K562 (cell line): ENCODE results near the gene HTR2B. TPM values are rescaled to one million over a fixed set of nuclear protein-coding genes. Genes with fewer than 3 reads are reported as not detected.

Source experiments
- ATAC-seq: fragments of 200-7000 bp; cut with Tn5 transposase; 3 replicates; pipeline ENCODE4 v1.9.1; 2020; ENCODE audit warnings: moderate library complexity
- BruUV-seq: library from RNA; stranded (reverse); fragments of 400-500 nt; replicated peaks from 2 replicates; lab custom pipeline; 2021; lab: Mats Ljungman, UMichigan
- CTCF ChIA-PET: fragments of 300-600 bp; formaldehyde crosslinking; extraction: SDS; loops from one replicate; lab custom pipeline; 2021; ENCODE audit warnings: low intra/inter-chr PET ratio; lab: Yijun Ruan, JAX
- POLR2A ChIA-PET: fragments of 300-600, 350-650 bp; sonication (Branson Sonifier 250); formaldehyde crosslinking; extraction: SDS; loops from one replicate; lab custom pipeline; 2021; ENCODE audit warnings: antibody characterized with exemption, inconsistent platforms; lab: Yijun Ruan, JAX
- DNase-seq, 4 experiments: peaks; one replicate each; pipeline versions ENCODE4 v3.0.0 to v3.0.0-alpha.2; 2011 to 2018; ENCODE audit warnings: low spot score in 3 of 4, mixed read lengths in 3 of 4; ENCODE audit errors: extremely low read depth in 1 of 4
- FAIRE-seq: peaks from 2 replicates; lab custom pipeline; 2011; peaks lifted over from hg19 to GRCh38; lab: Jason Lieb, UNC
- H2AFZ ChIP-seq: 2 replicates; pipeline ENCODE4 v1.6.0; 2011; ENCODE audit warnings: low read depth, low read length, control low read depth, inconsistent platforms
- H3K27ac ChIP-seq: fragments of 200-600 bp; 3 replicates; pipeline ENCODE4 v1.8.0; 2011; ENCODE audit warnings: low read depth, mild to moderate bottlenecking, control low read depth, inconsistent platforms, low read length, moderate library complexity, mixed read lengths; ENCODE audit errors: extremely low read depth
- H3K27me3 ChIP-seq, 2 experiments: fragments of 300-600 bp in 1 of 2; 2 replicates in 1 of 2; 3 replicates in 1 of 2; pipeline versions ENCODE4 v1.6.0 to v1.8.0; 2011; ENCODE audit warnings: inconsistent platforms in 2 of 2, low read length in 2 of 2, mild to moderate bottlenecking in 1 of 2, mixed read lengths in 1 of 2, moderate library complexity in 1 of 2; ENCODE audit not compliant: control insufficient read depth in 2 of 2, insufficient read depth in 2 of 2
- H3K36me3 ChIP-seq: fragments of 300-600 bp; 3 replicates; pipeline ENCODE4 v1.8.0; 2011; ENCODE audit warnings: mild to moderate bottlenecking, low read length, inconsistent platforms; ENCODE audit not compliant: control insufficient read depth, insufficient read depth
- H3K4me1 ChIP-seq, 2 experiments: fragments of 200-600 bp in 1 of 2; replicated peaks in 1 of 2; 2 replicates in 1 of 2; 3 replicates in 1 of 2; pipeline versions ENCODE4 v1.5.1 to v1.8.0; 2011; ENCODE audit warnings: inconsistent platforms in 2 of 2, low read length in 2 of 2, mild to moderate bottlenecking in 1 of 2, mixed read lengths in 1 of 2, moderate library complexity in 1 of 2; ENCODE audit not compliant: control insufficient read depth in 2 of 2, insufficient read depth in 2 of 2
- H3K4me2 ChIP-seq: 2 replicates; pipeline ENCODE4 v1.6.1; 2011; ENCODE audit warnings: low read length, control low read depth, inconsistent platforms, mixed read lengths; ENCODE audit not compliant: insufficient read depth
- H3K4me3 ChIP-seq: fragments of 200-600 bp; sonication (generic), shearing (Covaris generic); 2 replicates; pipeline ENCODE4 v1.5.1; 2016; ENCODE audit warnings: control low read depth, inconsistent platforms
- H3K79me2 ChIP-seq: fragments of 200-600 bp; 3 replicates; pipeline ENCODE4 v1.8.0; 2011; ENCODE audit warnings: low read length, inconsistent platforms; ENCODE audit not compliant: control insufficient read depth, insufficient read depth
- H3K9ac ChIP-seq, 2 experiments: 2 replicates each; pipeline versions ENCODE4 v1.6.0 to v1.6.1; 2011; ENCODE audit warnings: low read depth in 2 of 2, low read length in 2 of 2, control low read depth in 1 of 2, inconsistent platforms in 1 of 2, mild to moderate bottlenecking in 1 of 2, mixed read lengths in 1 of 2; ENCODE audit not compliant: insufficient read depth in 1 of 2
- H3K9me1 ChIP-seq: one replicate; pipeline ENCODE4 v1.6.0; 2011; ENCODE audit warnings: inconsistent platforms, mild to moderate bottlenecking, low read length, moderate library complexity; ENCODE audit not compliant: control insufficient read depth, insufficient read depth
- H3K9me3 ChIP-seq: replicated peaks from 2 replicates; pipeline ENCODE4 v1.5.1; 2011; ENCODE audit warnings: low read depth, low read length, inconsistent platforms; ENCODE audit not compliant: control insufficient read depth, insufficient read depth
- H4K20me1 ChIP-seq: replicated peaks from 2 replicates; pipeline ENCODE4 v1.6.1; 2011; ENCODE audit warnings: low read length, inconsistent platforms, mixed read lengths; ENCODE audit not compliant: control insufficient read depth, insufficient read depth
- ARNT ChIP-seq, 2 experiments: fragments of 450-650 bp; IDR thresholded peaks; 2 replicates each; pipeline ENCODE4 v1.6.1; 2016; ENCODE audit warnings: mild to moderate bottlenecking in 1 of 2
- JUNB ChIP-seq: fragments of 450-650 bp; formaldehyde crosslinking; conservative IDR thresholded peaks from 2 replicates; pipeline ENCODE4 v1.4.0; 2020; ENCODE audit warnings: mild to moderate bottlenecking
- PCBP1 ChIP-seq: fragments of 200-400 bp; formaldehyde crosslinking; IDR thresholded peaks from 2 replicates; pipeline ENCODE4 v1.6.1; 2018; ENCODE audit warnings: mild to moderate bottlenecking, low read depth, low read length; ENCODE audit not compliant: poor library complexity, severe bottlenecking
- SAP30 ChIP-seq: fragments of 200-600 bp; sonication (generic); IDR thresholded peaks from 2 replicates; pipeline ENCODE4 v1.6.1; 2012; ENCODE audit warnings: borderline replicate concordance, low read depth, mild to moderate bottlenecking, moderate library complexity, low read length, control low read depth, inconsistent platforms; ENCODE audit not compliant: insufficient read depth, poor library complexity, severe bottlenecking
- SMARCA4 ChIP-seq: fragments of 450-650 bp; IDR thresholded peaks from 2 replicates; pipeline ENCODE4 v1.6.1; 2016
- SMARCE1 ChIP-seq: fragments of 450-650 bp; IDR thresholded peaks from 2 replicates; pipeline ENCODE4 v1.7.1; 2016; ENCODE audit warnings: mild to moderate bottlenecking
- TAF9B ChIP-seq: fragments of 450-650 bp; IDR thresholded peaks from 2 replicates; pipeline ENCODE4 v1.6.1; 2018; ENCODE audit warnings: mild to moderate bottlenecking; ENCODE audit not compliant: partially characterized antibody
- TBL1XR1 ChIP-seq, 2 experiments: IDR thresholded peaks; 2 replicates each; pipeline ENCODE4 v1.6.1; 2012; ENCODE audit warnings: improper control_type of control experiment in 2 of 2, low read length in 2 of 2, mild to moderate bottlenecking in 1 of 2
- XRCC5 ChIP-seq: fragments of 200-400 bp; formaldehyde crosslinking; IDR thresholded peaks from 2 replicates; pipeline ENCODE4 v1.6.1; 2017; ENCODE audit warnings: low read depth, mild to moderate bottlenecking, low read length
- ZFP30 ChIP-seq: fragments of 250-450 bp; sonication (Bioruptor Pico); IDR thresholded peaks from 2 replicates; pipeline ENCODE4 v1.8.0; 2022; ENCODE audit warnings: moderate library complexity, mild to moderate bottlenecking, inconsistent platforms, borderline replicate concordance
- ZNF24 ChIP-seq: fragments of 450-650 bp; IDR thresholded peaks from 2 replicates; pipeline ENCODE4 v1.6.1; 2016
- ZNF699 ChIP-seq: fragments of 250-450 bp; sonication (Bioruptor Pico); IDR thresholded peaks from 2 replicates; pipeline ENCODE4 v1.8.0; 2021; ENCODE audit warnings: mild to moderate bottlenecking, moderate library complexity; ENCODE audit not compliant: insufficient replicate concordance
- WGBS: fragments of 100-300 bp; shearing (Covaris generic); methylation state at CpG from one replicate; pipeline ENCODE4 v1.1.6; 2016; ENCODE audit warnings: low coverage, mixed read lengths; ENCODE audit not compliant: insufficient coverage; ENCODE audit errors: missing lambda C conversion rate; 5-methylcytosine and 5-hydroxymethylcytosine counted together
- in situ Hi-C: fragments of 300-500 bp; cut with MboI; formaldehyde crosslinking; loops from 4 replicates; pipeline ENCODE4 v1.15.0; 2018; ENCODE audit warnings: inconsistent platforms, mixed read lengths
- intact Hi-C: fragments of 100-400 bp; cut with micrococcal nuclease; formaldehyde crosslinking; loops from 2 replicates; pipeline ENCODE4 v1.14.2; 2022
- polyA plus RNA-seq, 8 experiments: library from polyadenylated mRNA; depleted of rRNA in 4 of 8; stranded (reverse) in 5 of 8; unstranded in 3 of 8; fragments of >200 nt; fragmentation: Nextera tagmentation in 2 of 8; fragmentation: Illumina TruSeq in 1 of 8; extraction: Ambion mirVana in 2 of 8; extraction: Trizol in 1 of 8; gene quantifications; 2 replicates each; pipeline versions ENCODE4 v1.2.1 to v1.2.3, GENCODE V29; 2011 to 2014; ENCODE audit warnings: inconsistent platforms in 1 of 8, missing spikeins in 1 of 8
- total RNA-seq, 7 experiments: library from RNA; depleted of rRNA in 6 of 7; stranded (reverse); fragments of >200 nt in 6 of 7; fragmentation: Illumina TruSeq in 2 of 7; extraction: Trizol in 2 of 7; gene quantifications; 2 replicates each; pipeline versions ENCODE4 v1.2.1 to v1.2.3, GENCODE V29; 2011 to 2021; ENCODE audit warnings: low replicate concordance in 1 of 7

The HTR2B gene
- total and polyA plus RNA-seq, 9 of the 15 experiments (the other 6 are each of a cell fraction or from before 2014, with no cell fraction given), result not detected

DNA sequence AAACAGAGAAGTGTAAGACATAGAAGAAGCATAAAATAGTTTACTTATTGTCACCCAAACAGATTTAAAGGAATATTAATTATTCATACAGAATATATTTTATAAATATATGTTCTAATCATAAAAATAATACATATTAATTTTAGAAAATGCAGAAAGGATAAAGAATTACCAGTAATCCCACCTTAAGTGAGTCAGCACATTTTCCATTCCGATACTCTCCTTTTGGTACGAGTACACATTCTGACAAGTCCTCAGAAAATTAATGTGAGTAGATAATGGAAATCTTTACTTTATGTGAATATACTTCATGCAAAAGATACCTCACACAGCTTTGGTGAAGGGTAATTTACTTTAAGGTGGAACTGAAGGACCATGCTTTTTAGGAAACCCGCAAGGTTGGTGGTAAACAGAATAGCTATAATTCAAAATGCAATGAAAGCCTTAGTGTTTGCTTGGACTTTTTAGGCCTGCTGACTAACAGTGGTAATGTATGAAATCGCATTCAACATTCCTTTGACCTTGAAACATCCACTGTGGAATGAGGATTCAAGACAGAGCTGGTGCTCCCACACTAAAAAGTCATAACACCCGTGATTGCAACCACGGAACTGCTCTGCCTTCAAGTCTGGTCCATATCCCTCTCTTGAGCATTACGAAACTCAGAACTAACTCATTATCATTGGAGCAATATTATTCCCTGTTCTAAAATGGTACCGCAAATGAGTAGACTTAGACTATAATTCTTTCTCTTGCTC lies 28.1 kb upstream of the HTR2B start:
- 93% methylated on average over 7 of the region's 8 CpGs for WGBS
- Histone ChIP-seq H3K9me1 (no peaks in the 10 kb centered on the region), H3K36me3 (peaks cover 64% of the 10 kb centered on the region; the same call in 2 of the 3 replicates), H4K20me1 (no peaks in the 10 kb centered on the region; the same call in 1 of the 2 replicates), H3K4me2 (no peak overlapping the region), H3K4me3 (no peak overlapping the region), H3K27ac (no peak overlapping the region), H3K4me1 (no peaks in the 10 kb centered on the region; a peak in 1 of 5 replicates), H3K27me3 (no peaks in the 10 kb centered on the region), H3K79me2 (no peaks in the 10 kb centered on the region), H2AFZ (no peak overlapping the region), H3K9ac (no peak overlapping the region), H3K9me3 (no peaks in the 10 kb centered on the region)
- BruUV-seq, result no TSS peak
- in situ Hi-C loops (no loop called here), intact Hi-C loops (no loop called here)
- ChIA-PET CTCF (no interaction called here), POLR2A (no interaction called here)
- FAIRE-seq, result no peak
- no peak for ATAC-seq
- no peak for DNase-seq
- TF ChIP-seq SMARCE1 (no peak), ZNF24 (no peak), XRCC5 (no peak), ZNF699 (CRISPR knock-in tag) (no peak), ARNT (IDR thresholded peaks at IDR 0.05) (no peak), JUNB (CRISPR knock-in tag) (no peak), TAF9B (no peak), SAP30 (no peak), PCBP1 (no peak), SMARCA4 (no peak), TBL1XR1 (IDR thresholded peaks at IDR 0.05; ENCODE audit: low read length in 2 of 2) (no peak), ZFP30 (CRISPR knock-in tag) (no peak)
